Kidney epithelial cell (primary cell): ENCODE data around the gene TBX6. TPM values are rescaled to one million over a fixed set of nuclear protein-coding genes. Genes with fewer than 3 reads are reported as not detected.

Source experiments
- DNase-seq: peaks from one replicate; pipeline ENCODE4 v3.0.0-alpha.2; 2010; ENCODE audit warnings: low read depth
- H3K27me3 ChIP-seq: 2 replicates; pipeline ENCODE4 v1.6.0; 2011; ENCODE audit warnings: low read length; ENCODE audit not compliant: control insufficient read depth, insufficient read depth
- H3K36me3 ChIP-seq: 2 replicates; pipeline ENCODE4 v1.5.1; 2011; ENCODE audit warnings: low read length; ENCODE audit not compliant: control insufficient read depth, insufficient read depth
- H3K4me3 ChIP-seq: 2 replicates; pipeline ENCODE4 v1.5.1; 2011; ENCODE audit warnings: low read depth, mild to moderate bottlenecking, control low read depth, low read length
- CTCF ChIP-seq: IDR thresholded peaks from 2 replicates; pipeline ENCODE4 v1.5.1; 2011; ENCODE audit warnings: mild to moderate bottlenecking, moderate library complexity, low read length, control low read depth, inconsistent platforms; ENCODE audit not compliant: insufficient read depth, poor library complexity, severe bottlenecking
- total RNA-seq: library from RNA; depleted of rRNA; stranded (reverse); fragments of >200 nt; gene quantifications from 2 replicates; pipeline ENCODE4 v1.2.3, GENCODE V29; 2015

Gene TBX6
- total RNA-seq, 1 donor from 2014 or later, result 0.58 TPM

DNA sequence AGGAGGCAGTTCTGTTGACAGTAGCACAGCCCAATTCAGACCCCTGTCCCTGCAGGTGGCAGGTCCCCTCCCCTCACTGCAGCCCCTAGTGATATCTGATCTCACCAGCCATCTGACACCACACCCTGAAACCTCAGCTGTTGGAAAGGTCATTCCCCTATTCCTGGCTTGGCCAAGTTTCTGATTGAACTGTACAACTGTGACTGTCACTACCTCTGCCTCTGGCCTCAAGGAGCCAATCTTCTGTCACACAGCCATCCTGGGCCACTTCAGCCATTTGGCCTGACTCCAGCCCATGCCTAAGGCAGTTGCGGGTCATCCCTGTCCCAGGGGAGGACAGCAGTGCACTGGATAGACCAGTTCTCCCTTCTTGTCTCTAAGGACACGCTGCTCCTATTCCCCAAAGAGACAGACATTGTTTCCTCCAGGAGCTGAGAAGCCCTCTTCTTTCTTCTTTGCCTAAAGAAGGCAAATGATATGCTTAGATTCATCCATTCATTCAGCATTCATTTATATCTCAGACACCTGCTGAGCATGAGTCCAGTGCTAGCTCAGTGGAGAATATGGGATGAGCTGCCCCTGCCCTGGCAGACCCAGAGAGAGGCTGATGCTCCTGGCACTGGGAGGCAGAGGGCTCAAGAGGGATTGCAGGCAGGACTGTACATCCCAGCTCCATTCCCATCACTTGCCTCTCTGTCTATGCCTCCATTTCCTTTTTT is 30.7 kb downstream of the TBX6 start:
- Histone ChIP-seq H3K36me3 (no peaks in the 10 kb centered on the region), H3K27me3 (no peaks in the 10 kb centered on the region), H3K4me3 (no peak overlapping the region)
- no peak for DNase-seq
- no peak for TF ChIP-seq CTCF

GRCh38 chr16:30060346-30060745 is 31.4 kb downstream of the TBX6 start:
- H3K36me3 ChIP-seq, result no peaks in the 10 kb centered on the region
- DNase-seq, result no peak
- H3K27me3 ChIP-seq, result no peaks in the 10 kb centered on the region
- TF ChIP-seq CTCF, result no peak
- H3K4me3 ChIP-seq, result no peak overlapping the region

DNA sequence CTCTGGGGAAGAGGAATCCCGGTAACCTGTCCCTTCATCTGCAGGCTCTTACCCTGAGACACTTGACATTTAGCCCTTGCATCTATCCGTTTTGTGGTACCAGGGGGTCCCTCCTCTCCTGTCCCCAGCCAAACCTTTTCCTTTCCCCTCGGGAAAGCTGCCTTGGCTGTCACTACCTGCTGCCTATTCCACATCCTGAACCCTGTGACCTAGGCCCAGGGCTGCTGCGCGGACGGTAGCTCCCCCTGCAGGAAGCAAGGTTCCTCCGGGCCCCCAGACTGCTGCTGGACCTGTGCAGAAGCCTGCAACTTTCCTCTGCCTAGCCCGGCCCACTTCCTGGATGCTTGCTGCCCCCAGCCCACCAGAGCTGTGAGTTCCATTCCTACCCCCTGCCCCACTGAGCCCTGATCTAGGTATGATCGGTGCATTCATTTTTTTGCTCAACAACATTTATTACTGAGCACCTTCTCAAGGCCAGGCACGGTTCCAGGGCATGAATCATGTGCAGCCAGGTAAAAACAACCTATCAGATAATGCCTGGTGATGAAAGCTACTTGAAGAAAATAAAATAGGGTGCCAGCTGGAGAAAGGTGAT is 36.7 kb downstream of the TBX6 start:
- DNase-seq, result no peak
- peak; percentile 83 for TF ChIP-seq CTCF
- Histone ChIP-seq H3K4me3 (no peak overlapping the region), H3K27me3 (no peaks in the 10 kb centered on the region), H3K36me3 (no peaks in the 10 kb centered on the region)

- no peak for DNase-seq
- Histone ChIP-seq H3K27me3 (no peaks in the 10 kb centered on the region), H3K36me3 (no peaks in the 10 kb centered on the region), H3K4me3 (no peak overlapping the region)
- no peak for TF ChIP-seq CTCF
These were observed 37.3 kb downstream of the TBX6 start for GRCh38 chr16:30054451-30054850.

- no peak for DNase-seq
- no peak for TF ChIP-seq CTCF
- Histone ChIP-seq H3K4me3 (peak overlapping the region; percentile 94), H3K36me3 (no peaks in the 10 kb centered on the region), H3K27me3 (no peaks in the 10 kb centered on the region)
These were observed 38.2 kb downstream of the TBX6 start for GRCh38 chr16:30053376-30054015.
